Measurements from ENCODE around the gene CD247.

Gene CD247

DNA sequence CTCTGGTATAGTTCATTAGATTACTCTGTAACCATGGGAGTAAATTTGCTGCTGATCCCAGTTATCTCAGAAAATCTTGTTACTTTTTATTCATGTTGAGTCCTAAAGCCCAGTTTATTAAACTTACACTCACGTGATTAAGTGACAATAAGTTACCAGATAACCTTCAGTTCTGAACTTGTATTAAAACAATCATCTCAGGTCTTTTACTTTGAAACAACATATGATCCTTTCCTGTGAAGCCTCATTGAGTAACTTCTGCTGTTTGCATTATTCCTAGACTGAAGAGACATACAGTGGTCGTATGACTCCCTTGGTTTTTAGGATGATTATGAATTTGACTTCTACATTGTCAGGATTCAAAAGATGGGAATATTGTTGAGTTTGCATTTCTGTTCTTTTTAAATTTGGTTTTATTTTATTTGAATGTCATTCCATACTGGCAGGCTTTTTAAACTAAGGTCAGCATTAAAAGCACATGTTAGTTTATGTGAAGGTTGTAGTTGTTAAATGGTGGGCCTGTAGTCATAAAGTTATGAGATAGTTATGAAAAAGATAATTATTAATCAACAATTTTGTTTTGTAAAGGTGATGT, 117.9 kb downstream of the CD247 start:
- Histone ChIP-seq H3K79me2 (ENCODE audit: low read length) (no peaks in the 10 kb centered on the region), H3K9ac (ENCODE audit: low read length) (no peak overlapping the region), H3K27me3 (replicated peaks; ENCODE audit: insufficient read depth, low read length) (no peaks in the 10 kb centered on the region), H3F3A (ENCODE audit: insufficient read depth, low read length) (no peaks in the 10 kb centered on the region), H3K36me3 (replicated peaks; ENCODE audit: insufficient read depth, low read length) (0 out of 2 replicates have a peak, but pooled peaks cover 3% of the 10 kb centered on the region), H3K27ac (ENCODE audit: low read length) (no peak overlapping the region), H2AFZ (ENCODE audit: low read length) (no peak overlapping the region), H3K9me2 (replicated peaks; ENCODE audit: insufficient read depth, low read length) (no peaks in the 10 kb centered on the region), H3K4me3 (ENCODE audit: low read length) (no peak overlapping the region), H4K20me1 (ENCODE audit: insufficient read depth, low read length) (no peaks in the 10 kb centered on the region), H3K4me2 (ENCODE audit: low read depth, low read length) (no peak overlapping the region), H3K4me1 (ENCODE audit: low read length) (peaks cover 7% of the 10 kb centered on the region; the same call in 1 of the 2 replicates), H3K9me3 (replicated peaks; ENCODE audit: insufficient read depth, low read length) (no peaks in the 10 kb centered on the region)
- TF ChIP-seq EZH2phosphoT487 (IDR thresholded peaks at IDR 0.05; ENCODE audit: low read length): no peak
- TF ChIP-seq, protein P1, sequence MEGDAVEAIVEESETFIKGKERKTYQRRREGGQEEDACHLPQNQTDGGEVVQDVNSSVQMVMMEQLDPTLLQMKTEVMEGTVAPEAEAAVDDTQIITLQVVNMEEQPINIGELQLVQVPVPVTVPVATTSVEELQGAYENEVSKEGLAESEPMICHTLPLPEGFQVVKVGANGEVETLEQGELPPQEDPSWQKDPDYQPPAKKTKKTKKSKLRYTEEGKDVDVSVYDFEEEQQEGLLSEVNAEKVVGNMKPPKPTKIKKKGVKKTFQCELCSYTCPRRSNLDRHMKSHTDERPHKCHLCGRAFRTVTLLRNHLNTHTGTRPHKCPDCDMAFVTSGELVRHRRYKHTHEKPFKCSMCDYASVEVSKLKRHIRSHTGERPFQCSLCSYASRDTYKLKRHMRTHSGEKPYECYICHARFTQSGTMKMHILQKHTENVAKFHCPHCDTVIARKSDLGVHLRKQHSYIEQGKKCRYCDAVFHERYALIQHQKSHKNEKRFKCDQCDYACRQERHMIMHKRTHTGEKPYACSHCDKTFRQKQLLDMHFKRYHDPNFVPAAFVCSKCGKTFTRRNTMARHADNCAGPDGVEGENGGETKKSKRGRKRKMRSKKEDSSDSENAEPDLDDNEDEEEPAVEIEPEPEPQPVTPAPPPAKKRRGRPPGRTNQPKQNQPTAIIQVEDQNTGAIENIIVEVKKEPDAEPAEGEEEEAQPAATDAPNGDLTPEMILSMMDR (IDR thresholded peaks at IDR 0.05; ENCODE audit: low read length): no peak
- no peak for TF ChIP-seq EZH2 (optimal IDR thresholded peaks at IDR 0.05; ENCODE audit: low read depth, low read length)
- no peak for DNase-seq

DNA sequence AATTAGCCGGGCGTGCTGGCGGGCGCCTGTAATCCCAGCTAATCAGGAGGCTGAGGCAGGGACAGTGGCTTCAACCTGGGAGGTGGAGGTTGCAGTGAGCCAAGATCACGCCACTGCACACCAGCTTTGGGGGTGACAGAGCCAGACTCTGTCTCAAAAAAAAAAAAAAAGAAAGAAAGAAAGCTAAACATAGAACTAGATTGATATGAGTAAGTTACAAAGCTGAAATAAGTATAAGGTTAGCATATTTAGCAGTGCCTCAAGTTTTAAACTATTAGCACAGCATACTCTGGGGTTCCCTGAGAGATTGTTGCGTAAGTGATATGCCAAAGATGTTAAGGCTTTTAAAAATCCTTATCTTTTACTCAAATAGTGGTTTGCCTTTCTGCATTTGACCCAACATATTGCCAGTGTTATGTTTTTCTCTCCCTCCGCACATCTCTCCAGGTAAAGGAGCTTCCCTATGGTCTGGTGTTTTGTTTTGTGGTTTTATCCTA, 126.1 kb downstream of the CD247 start:
- no peak for DNase-seq
- H3K36me3 ChIP-seq (replicated peaks; ENCODE audit: insufficient read depth, low read length): no peaks in the 10 kb centered on the region
- H3K79me2 ChIP-seq (ENCODE audit: low read length): no peaks in the 10 kb centered on the region
- no peaks in the 10 kb centered on the region for H3K9me3 ChIP-seq (replicated peaks; ENCODE audit: insufficient read depth, low read length)
- no peaks in the 10 kb centered on the region for H4K20me1 ChIP-seq (ENCODE audit: insufficient read depth, low read length)
- no peak overlapping the region for H3K4me3 ChIP-seq (ENCODE audit: low read length)
- no peak for TF ChIP-seq EZH2phosphoT487 (IDR thresholded peaks at IDR 0.05; ENCODE audit: low read length)
- TF ChIP-seq EZH2 (optimal IDR thresholded peaks at IDR 0.05; ENCODE audit: low read depth, low read length): no peak
- TF ChIP-seq, protein P1 (IDR thresholded peaks at IDR 0.05; ENCODE audit: low read length): no peak
- H3K27ac ChIP-seq (ENCODE audit: low read length): no peak overlapping the region
- H2AFZ ChIP-seq (ENCODE audit: low read length): no peak overlapping the region
- H3K27me3 ChIP-seq (replicated peaks; ENCODE audit: insufficient read depth, low read length): no peaks in the 10 kb centered on the region
- H3F3A ChIP-seq (ENCODE audit: insufficient read depth, low read length): no peaks in the 10 kb centered on the region
- no peaks in the 10 kb centered on the region for H3K9me2 ChIP-seq (replicated peaks; ENCODE audit: insufficient read depth, low read length)
- no peak overlapping the region for H3K4me2 ChIP-seq (ENCODE audit: low read depth, low read length)
- H3K9ac ChIP-seq (ENCODE audit: low read length): no peak overlapping the region
- no peaks in the 10 kb centered on the region for H3K4me1 ChIP-seq (ENCODE audit: low read length)

DNA sequence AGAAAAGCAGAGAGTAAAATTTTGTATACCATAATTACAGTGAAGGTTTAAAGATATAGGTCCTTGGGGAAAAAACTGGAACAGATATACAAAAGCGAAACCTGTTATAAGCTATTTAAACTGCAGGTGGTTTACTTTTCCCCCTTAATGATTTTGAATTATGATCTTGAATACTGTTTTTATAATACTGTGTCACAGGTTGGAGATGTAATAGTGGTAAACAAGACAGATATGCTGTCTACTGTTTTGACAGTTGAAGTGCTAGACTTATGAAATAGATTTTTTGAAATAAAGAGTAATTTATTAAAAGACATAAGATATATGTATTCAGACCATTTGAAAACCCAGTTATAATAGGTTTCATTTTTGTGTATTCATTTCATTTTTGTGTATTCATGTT, 129.4 kb downstream of the CD247 start:
- TF ChIP-seq EZH2phosphoT487 (IDR thresholded peaks at IDR 0.05; ENCODE audit: low read length): no peak
- no peak for TF ChIP-seq EZH2 (optimal IDR thresholded peaks at IDR 0.05; ENCODE audit: low read depth, low read length)
- TF ChIP-seq, protein P1 (IDR thresholded peaks at IDR 0.05; ENCODE audit: low read length): no peak
- Histone ChIP-seq H3K4me3 (ENCODE audit: low read length) (no peak overlapping the region), H3K9ac (ENCODE audit: low read length) (no peak overlapping the region), H3K27me3 (replicated peaks; ENCODE audit: insufficient read depth, low read length) (no peaks in the 10 kb centered on the region), H3K27ac (ENCODE audit: low read length) (no peak overlapping the region), H3K4me1 (ENCODE audit: low read length) (no peaks in the 10 kb centered on the region), H3K4me2 (ENCODE audit: low read depth, low read length) (no peak overlapping the region), H2AFZ (ENCODE audit: low read length) (no peak overlapping the region), H3K79me2 (ENCODE audit: low read length) (no peaks in the 10 kb centered on the region), H4K20me1 (ENCODE audit: insufficient read depth, low read length) (no peaks in the 10 kb centered on the region), H3K36me3 (replicated peaks; ENCODE audit: insufficient read depth, low read length) (no peaks in the 10 kb centered on the region), H3F3A (ENCODE audit: insufficient read depth, low read length) (no peaks in the 10 kb centered on the region), H3K9me2 (replicated peaks; ENCODE audit: insufficient read depth, low read length) (no peaks in the 10 kb centered on the region), H3K9me3 (replicated peaks; ENCODE audit: insufficient read depth, low read length) (no peaks in the 10 kb centered on the region)
- no peak for DNase-seq
